Trophoblast cell (in vitro differentiated cells and primary cell): Measurements from ENCODE around the gene CTCF.

ENCODE experiments used
- DNase-seq, 2 donors: peaks; one replicate each; pipeline ENCODE4 v3.0.0-alpha.2; 2016
- H2AFZ ChIP-seq: 2 replicates; pipeline ENCODE4 v1.6.1; 2013; ENCODE audit warnings: low read length, moderate library complexity, mild to moderate bottlenecking; ENCODE audit not compliant: insufficient read depth, poor library complexity
- H2AK5ac ChIP-seq: 2 replicates; pipeline ENCODE4 v1.6.1; 2013; ENCODE audit warnings: mild to moderate bottlenecking, low read length
- H2BK120ac ChIP-seq: 2 replicates; pipeline ENCODE4 v1.6.1; 2013; ENCODE audit warnings: low read length, mild to moderate bottlenecking, moderate library complexity; ENCODE audit not compliant: insufficient read depth, poor library complexity
- H2BK12ac ChIP-seq: 2 replicates; pipeline ENCODE4 v1.6.1; 2013; ENCODE audit warnings: mild to moderate bottlenecking, low read length, moderate library complexity
- H2BK5ac ChIP-seq: 2 replicates; pipeline ENCODE4 v1.6.1; 2013; ENCODE audit warnings: low read length, low read depth, moderate library complexity, mild to moderate bottlenecking; ENCODE audit not compliant: poor library complexity
- H3K14ac ChIP-seq: 2 replicates; pipeline ENCODE4 v1.6.1; 2013; ENCODE audit warnings: mild to moderate bottlenecking, low read length
- H3K18ac ChIP-seq: 2 replicates; pipeline ENCODE4 v1.6.1; 2013; ENCODE audit warnings: mild to moderate bottlenecking, low read length
- H3K23ac ChIP-seq: 2 replicates; pipeline ENCODE4 v1.6.1; 2013; ENCODE audit warnings: low read length
- H3K27ac ChIP-seq: 2 replicates; pipeline ENCODE4 v1.5.1; 2013; ENCODE audit warnings: low read depth, mild to moderate bottlenecking, inconsistent platforms, low read length, moderate library complexity
- H3K27me3 ChIP-seq: 2 replicates; pipeline ENCODE4 v1.6.1; 2013; ENCODE audit warnings: inconsistent platforms, mild to moderate bottlenecking, low read length, moderate library complexity; ENCODE audit not compliant: insufficient read depth
- H3K36me3 ChIP-seq, 2 experiments: 1 replicate in 1 of 2; 2 replicates in 1 of 2; pipeline ENCODE4 v1.6.1; 2013; ENCODE audit warnings: low read length in 2 of 2, mild to moderate bottlenecking in 2 of 2, moderate library complexity in 1 of 2; ENCODE audit not compliant: insufficient read depth in 2 of 2, control insufficient read depth in 1 of 2
- H3K4ac ChIP-seq: 2 replicates; pipeline ENCODE4 v1.6.1; 2013; ENCODE audit warnings: low read depth, mild to moderate bottlenecking, low read length, moderate library complexity
- H3K4me1 ChIP-seq, 2 experiments: 1 replicate in 1 of 2; 2 replicates in 1 of 2; pipeline ENCODE4 v1.6.1; 2013; ENCODE audit warnings: low read length in 2 of 2, mild to moderate bottlenecking in 2 of 2, moderate library complexity in 1 of 2; ENCODE audit not compliant: insufficient read depth in 2 of 2, control insufficient read depth in 1 of 2
- H3K4me2 ChIP-seq: 2 replicates; pipeline ENCODE4 v1.6.1; 2013; ENCODE audit warnings: inconsistent platforms, mild to moderate bottlenecking, low read length, moderate library complexity
- H3K4me3 ChIP-seq: 2 replicates; pipeline ENCODE4 v1.5.1; 2013; ENCODE audit warnings: mild to moderate bottlenecking, low read depth, low read length, inconsistent platforms
- H3K79me1 ChIP-seq: one replicate; pipeline ENCODE4 v1.6.1; 2013; ENCODE audit warnings: low read length
- H3K79me2 ChIP-seq: 2 replicates; pipeline ENCODE4 v1.6.1; 2013; ENCODE audit warnings: low read length, mild to moderate bottlenecking; ENCODE audit not compliant: control insufficient read depth, insufficient read depth, poor library complexity
- H3K9ac ChIP-seq: 2 replicates; pipeline ENCODE4 v1.6.1; 2013; ENCODE audit warnings: mild to moderate bottlenecking, low read length
- H3K9me3 ChIP-seq: 2 replicates; pipeline ENCODE4 v1.6.1; 2013; ENCODE audit warnings: low read depth, mild to moderate bottlenecking, control low read depth, inconsistent platforms, low read length; ENCODE audit not compliant: insufficient read depth
- H4K12ac ChIP-seq: 2 replicates; pipeline ENCODE4 v1.6.1; 2013; ENCODE audit warnings: low read depth, mild to moderate bottlenecking, low read length, moderate library complexity
- H4K8ac ChIP-seq: 2 replicates; pipeline ENCODE4 v1.6.1; 2013; ENCODE audit warnings: low read depth, mild to moderate bottlenecking, low read length, moderate library complexity
- H4K91ac ChIP-seq: one replicate; pipeline ENCODE4 v1.6.1; 2013; ENCODE audit warnings: low read depth, mild to moderate bottlenecking, low read length, moderate library complexity
- WGBS: extraction: QIAGEN DNeasy Blood & Tissue Kit; methylation state at CpG from one replicate; pipeline ENCODE4 v1.1.7; 2013; ENCODE audit warnings: missing lambda C conversion rate; ENCODE audit not compliant: insufficient read length, insufficient coverage; ENCODE audit errors: extremely low coverage; 5-methylcytosine and 5-hydroxymethylcytosine counted together

CTCF gene

GRCh38 chr16:67653789-67654402 lies 91.6 kb downstream of the CTCF start:
- peaks cover 7% of the 10 kb centered on the region for H3K9me3 ChIP-seq
- peaks cover 7 to 10% of the 10 kb centered on the region in 2 experiments for H3K4me1 ChIP-seq
- no CpG with 5 or more reads among the region's 25 CpGs for WGBS
- no peak overlapping the region for H3K4me3 ChIP-seq
- H3K9ac ChIP-seq, result no peak overlapping the region
- H2BK12ac ChIP-seq, result no peak overlapping the region
- H3K4ac ChIP-seq, result no peak overlapping the region
- no peak overlapping the region for H2BK5ac ChIP-seq
- peaks cover 9 to 17% of the 10 kb centered on the region in 2 experiments for H3K36me3 ChIP-seq
- H2BK120ac ChIP-seq, result no peak overlapping the region
- no peak overlapping the region for H4K8ac ChIP-seq
- H2AFZ ChIP-seq, result no peak overlapping the region
- H4K91ac ChIP-seq, result no peak overlapping the region
- no peak for DNase-seq
- no peak overlapping the region for H3K18ac ChIP-seq
- H2AK5ac ChIP-seq, result no peak overlapping the region
- peak overlapping the region; percentile 84 for H3K4me2 ChIP-seq
- H3K27me3 ChIP-seq, result no peaks in the 10 kb centered on the region
- no peak overlapping the region for H3K14ac ChIP-seq
- no peak overlapping the region for H3K23ac ChIP-seq
- no peak overlapping the region for H3K27ac ChIP-seq
- H3K79me1 ChIP-seq, result no peaks in the 10 kb centered on the region
- H4K12ac ChIP-seq, result no peak overlapping the region
- no peaks in the 10 kb centered on the region for H3K79me2 ChIP-seq

- Histone ChIP-seq H2BK12ac (no peak overlapping the region), H3K4ac (no peak overlapping the region), H3K14ac (no peak overlapping the region), H4K8ac (no peak overlapping the region), H3K27ac (no peak overlapping the region), H3K79me1 (no peaks in the 10 kb centered on the region), H2AK5ac (no peak overlapping the region), H2BK5ac (no peak overlapping the region), H4K12ac (no peak overlapping the region), H3K4me1 (peaks cover 10 to 15% of the 10 kb centered on the region in 2 experiments), H2AFZ (no peak overlapping the region), H3K18ac (no peak overlapping the region), H3K36me3 (peaks cover 9 to 17% of the 10 kb centered on the region in 2 experiments), H3K23ac (no peak overlapping the region), H3K27me3 (no peaks in the 10 kb centered on the region), H3K9ac (no peak overlapping the region), H2BK120ac (no peak overlapping the region), H3K79me2 (no peaks in the 10 kb centered on the region), H3K9me3 (peaks cover 6% of the 10 kb centered on the region), H4K91ac (no peak overlapping the region), H3K4me3 (no peak overlapping the region), H3K4me2 (no peak overlapping the region)
- DNase-seq, result no peak
- WGBS, result no CpG with 5 or more reads among the region's 30 CpGs
These were observed 92.1 kb downstream of the CTCF start for GRCh38 chr16:67654403-67654911.

DNA sequence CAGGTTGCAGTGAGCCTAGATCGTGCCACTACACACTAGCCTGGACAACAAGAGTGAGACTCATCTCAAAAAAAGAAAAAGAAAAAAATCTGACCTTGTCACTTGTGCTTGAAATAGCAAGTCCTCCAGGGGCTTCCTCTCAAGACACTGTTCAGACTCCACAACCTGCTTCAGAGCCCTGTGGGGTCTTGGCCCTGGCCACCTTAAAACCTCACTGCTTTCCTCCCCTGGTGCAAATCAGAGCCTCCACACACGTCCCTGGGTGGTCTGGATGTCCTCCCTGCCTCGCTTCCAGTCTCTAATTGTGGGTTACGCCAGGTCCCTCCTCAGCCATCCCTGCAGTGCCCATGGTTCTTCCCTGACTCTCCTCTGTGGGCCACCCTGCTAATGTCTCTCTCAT lies 93.0 kb downstream of the CTCF start:
- H2AK5ac ChIP-seq, result no peak overlapping the region
- no peak overlapping the region for H3K18ac ChIP-seq
- peaks cover 5% of the 10 kb centered on the region for H3K79me1 ChIP-seq
- no peak overlapping the region for H3K23ac ChIP-seq
- peaks cover 11 to 17% of the 10 kb centered on the region in 2 experiments for H3K4me1 ChIP-seq
- no peak overlapping the region for H3K14ac ChIP-seq
- no peak overlapping the region for H2BK12ac ChIP-seq
- no peak overlapping the region for H2BK120ac ChIP-seq
- WGBS, result no CpG with 5 or more reads among the region's 4 CpGs
- no peaks in the 10 kb centered on the region for H3K27me3 ChIP-seq
- no peak overlapping the region for H3K27ac ChIP-seq
- H3K4me3 ChIP-seq, result no peak overlapping the region
- no peak for DNase-seq
- H2AFZ ChIP-seq, result no peak overlapping the region
- no peak overlapping the region for H4K12ac ChIP-seq
- H3K4me2 ChIP-seq, result no peak overlapping the region
- peaks cover 3% of the 10 kb centered on the region for H3K79me2 ChIP-seq
- no peak overlapping the region for H2BK5ac ChIP-seq
- no peak overlapping the region for H4K91ac ChIP-seq
- no peak overlapping the region for H4K8ac ChIP-seq
- no peak overlapping the region for H3K4ac ChIP-seq
- H3K36me3 ChIP-seq, result peaks cover 9 to 17% of the 10 kb centered on the region in 2 experiments
- H3K9me3 ChIP-seq, result peaks cover 2% of the 10 kb centered on the region
- H3K9ac ChIP-seq, result no peak overlapping the region

DNA sequence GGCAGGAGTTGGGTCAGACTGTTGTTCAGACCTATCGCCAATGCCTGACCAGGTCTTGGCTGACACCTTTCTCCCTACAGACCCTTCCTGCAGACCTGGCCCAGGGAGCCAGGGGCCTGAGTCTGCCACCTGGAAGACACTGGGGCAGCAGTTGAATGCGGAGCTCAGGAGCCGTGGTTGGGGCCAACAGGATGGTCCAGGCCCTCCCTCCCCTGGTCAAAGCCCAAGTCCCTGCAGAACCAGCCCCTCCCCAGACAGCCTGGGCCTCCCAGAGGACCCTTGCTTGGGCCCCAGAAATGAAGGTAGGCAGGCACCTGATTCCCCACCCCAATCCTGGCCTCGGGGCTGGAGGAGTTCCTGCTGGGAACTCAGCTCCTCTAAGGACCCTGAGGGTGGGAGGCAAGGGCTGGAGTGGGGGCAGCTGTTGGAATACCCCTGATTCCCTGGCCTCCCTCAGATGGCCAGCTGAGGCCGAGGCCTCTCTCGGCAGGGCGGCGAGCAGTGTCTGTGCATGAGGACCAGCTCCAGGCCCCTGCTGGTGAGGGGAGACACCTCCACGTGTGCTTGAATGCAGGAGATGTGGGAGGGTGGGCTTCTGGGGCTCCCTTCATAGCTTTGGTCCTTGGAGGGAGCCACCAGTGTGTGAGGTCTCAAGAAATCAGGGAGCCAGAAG lies 94.2 kb downstream of the CTCF start:
- WGBS, result no CpG with 5 or more reads among the region's 9 CpGs
- H2AK5ac ChIP-seq, result no peak overlapping the region
- DNase-seq, result no peak
- no peak overlapping the region for H3K18ac ChIP-seq
- no peak overlapping the region for H3K4me2 ChIP-seq
- H4K91ac ChIP-seq, result no peak overlapping the region
- H3K9me3 ChIP-seq, result peaks cover 2% of the 10 kb centered on the region
- H2AFZ ChIP-seq, result no peak overlapping the region
- H3K4ac ChIP-seq, result no peak overlapping the region
- peaks cover 9 to 17% of the 10 kb centered on the region in 2 experiments for H3K36me3 ChIP-seq
- no peak overlapping the region for H3K4me3 ChIP-seq
- peaks cover 3% of the 10 kb centered on the region for H3K79me2 ChIP-seq
- no peaks in the 10 kb centered on the region for H3K27me3 ChIP-seq
- no peak overlapping the region for H3K9ac ChIP-seq
- no peak overlapping the region for H2BK120ac ChIP-seq
- H3K4me1 ChIP-seq, result peaks cover 11 to 20% of the 10 kb centered on the region in 2 experiments
- peaks cover 7% of the 10 kb centered on the region for H3K79me1 ChIP-seq
- H3K27ac ChIP-seq, result no peak overlapping the region
- no peak overlapping the region for H3K23ac ChIP-seq
- H2BK5ac ChIP-seq, result no peak overlapping the region
- H2BK12ac ChIP-seq, result no peak overlapping the region
- H4K12ac ChIP-seq, result no peak overlapping the region
- H4K8ac ChIP-seq, result no peak overlapping the region
- H3K14ac ChIP-seq, result no peak overlapping the region
